GM15510 (cell line): Measurements from ENCODE around the gene PDE4DIP.
"Not testable (repeated sequence)": the region's sequence is repeated elsewhere in the genome, so short reads cannot be mapped to it uniquely, and the experiment has no call there.

Source experiments
- POLR2A ChIP-seq: IDR thresholded peaks from 3 replicates; pipeline ENCODE4 v1.6.1; 2011; ENCODE audit warnings: borderline replicate concordance; ENCODE audit not compliant: insufficient read length; ENCODE audit errors: extremely low read depth

Gene PDE4DIP

DNA sequence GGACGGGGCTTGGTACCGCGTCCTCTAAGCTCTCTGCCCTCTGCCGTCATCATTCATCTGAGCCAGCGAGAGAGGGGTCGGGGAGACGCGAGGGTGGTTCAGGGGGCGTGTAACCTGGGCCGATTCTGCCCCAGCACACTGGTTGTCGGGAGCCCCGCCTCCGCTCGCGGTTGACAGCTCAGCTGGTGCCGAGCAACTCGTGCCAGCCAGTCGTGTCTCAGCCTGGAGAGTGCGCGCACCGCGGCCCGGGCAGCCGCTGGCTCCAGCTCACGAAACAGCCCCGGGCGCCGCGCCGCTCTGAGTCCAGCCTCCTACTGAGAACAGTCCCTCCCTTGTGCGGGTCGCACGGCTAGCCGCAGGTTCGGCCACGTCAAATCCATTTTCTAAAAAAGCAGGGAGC is at the start of gene PDE4DIP:
Gene PDE4DIP (plus strand): TSS at position 209 of the 400 bp plus-strand sequence. CDS start 347 bp downstream, outside the sequence.
- not testable (repeated sequence) for TF ChIP-seq POLR2A

DNA sequence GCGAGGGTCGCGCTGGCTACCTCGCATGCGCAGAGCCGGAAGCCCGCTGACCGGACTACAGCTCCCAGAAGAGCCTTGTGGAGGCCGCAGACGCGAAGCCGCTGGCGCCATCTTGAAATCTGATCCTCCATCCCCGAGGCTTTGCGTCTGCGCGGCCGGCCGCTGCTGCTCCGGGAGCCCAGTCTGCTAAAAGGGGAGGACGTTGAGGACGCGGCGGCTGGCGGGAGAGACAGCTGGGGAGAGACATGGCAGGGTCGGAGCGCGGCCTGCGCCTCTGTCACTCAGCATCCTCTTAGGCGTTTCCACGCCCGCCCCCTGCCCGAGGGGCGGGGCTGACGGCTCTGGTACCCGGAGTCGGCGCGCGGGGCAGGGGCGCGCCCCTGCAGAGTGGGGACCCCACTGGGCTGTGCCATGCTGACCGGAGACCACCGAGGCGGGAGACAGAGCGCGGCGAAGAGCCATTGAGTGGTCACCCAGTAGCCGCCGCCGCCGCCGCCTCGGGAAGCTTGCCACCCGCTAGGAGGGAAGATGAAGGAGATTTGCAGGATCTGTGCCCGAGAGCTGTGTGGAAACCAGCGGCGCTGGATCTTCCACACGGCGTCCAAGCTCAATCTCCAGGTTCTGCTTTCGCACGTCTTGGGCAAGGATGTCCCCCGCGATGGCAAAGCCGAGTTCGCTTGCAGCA is 108.2 kb downstream of the PDE4DIP start:
- TF ChIP-seq POLR2A = peak; percentile 18
